ENCODE data around the gene C15orf61. TPM values are rescaled to one million over a fixed set of nuclear protein-coding genes. Genes with fewer than 3 reads are reported as not detected.

Gene C15orf61
- polyA plus RNA-seq, 1 experiment, result 2.3 TPM

DNA sequence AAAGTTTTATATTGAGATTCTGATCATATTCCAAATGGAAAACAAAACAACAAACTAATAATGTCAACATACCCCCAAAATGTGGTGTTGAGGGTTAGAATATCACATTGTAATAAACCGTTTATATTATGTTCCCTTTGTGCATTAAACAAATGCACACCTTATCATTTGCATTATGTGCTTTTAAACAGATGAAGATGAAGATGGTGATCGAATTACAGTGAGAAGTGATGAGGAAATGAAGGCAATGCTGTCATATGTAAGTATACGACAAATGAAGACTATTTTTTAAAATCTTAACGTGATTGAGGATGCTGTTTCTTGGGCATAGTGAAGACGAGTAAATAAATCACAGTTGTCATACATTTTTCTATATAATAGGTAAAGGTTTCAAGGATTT lies 42.2 kb downstream of the C15orf61 start:
- CTCF ChIA-PET, result no interaction called here
- POLR2A ChIA-PET, result no interaction called here

DNA sequence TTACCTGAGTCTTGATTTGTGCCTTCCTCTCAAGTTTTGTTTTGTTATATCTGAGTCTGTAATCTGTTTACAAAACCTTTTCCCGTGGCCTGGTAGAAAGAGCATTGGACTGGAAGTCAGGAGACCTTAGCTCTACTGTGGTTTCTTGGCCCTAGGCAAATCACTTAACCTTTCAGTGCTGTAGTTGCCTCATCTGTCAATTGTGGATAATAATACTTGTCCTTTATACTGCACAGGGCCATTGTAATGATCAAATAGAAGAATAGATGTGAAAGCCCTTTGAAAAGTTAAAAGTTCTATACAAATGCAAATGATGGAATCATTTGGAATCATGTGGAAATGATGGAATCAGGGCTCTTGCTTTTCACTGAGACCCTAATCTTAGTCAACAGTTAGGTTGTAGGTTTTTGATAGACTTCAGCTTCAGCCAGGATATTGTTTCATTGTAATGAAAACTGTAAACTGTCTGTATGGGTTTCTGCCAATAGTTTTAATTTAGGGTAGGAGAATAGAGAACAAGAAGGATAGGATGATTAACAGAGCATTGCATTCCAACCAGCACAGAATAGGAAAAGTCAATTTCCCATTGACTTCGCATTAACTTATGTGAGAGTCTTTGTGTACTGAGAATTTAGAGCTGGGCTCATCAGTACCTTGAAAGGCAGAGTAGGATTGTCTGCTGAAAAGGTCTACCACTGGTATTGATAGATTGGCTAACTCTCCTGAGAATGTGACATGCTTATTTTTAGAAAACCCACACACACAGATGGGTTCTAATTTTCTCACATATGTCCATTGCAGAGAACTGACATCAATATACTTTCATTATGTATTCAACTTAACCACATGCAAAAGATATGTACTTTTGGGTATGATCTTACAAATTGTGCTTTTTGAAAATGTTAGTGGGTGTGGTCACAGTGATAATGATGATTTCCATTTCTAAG lies 43.4 kb downstream of the C15orf61 start:
- DNase-seq (ENCODE audit: low read depth), result no peak
- Histone ChIP-seq H3K36me3 (ENCODE audit: control insufficient read depth, insufficient read depth, low read length) (no peaks in the 10 kb centered on the region), H3K27me3 (ENCODE audit: control insufficient read depth, insufficient read depth, low read length) (no peaks in the 10 kb centered on the region), H3K4me3 (ENCODE audit: low read depth, low read length) (no peak overlapping the region)
- ChIA-PET CTCF (interaction anchor here (0.6 to 0.7 kb wide), 2 partner anchors 242 to 330 kb away, joined by 3 read pairs; no protein-coding TSS in a partner anchor), POLR2A (no interaction called here)
- TF ChIP-seq, protein P1, sequence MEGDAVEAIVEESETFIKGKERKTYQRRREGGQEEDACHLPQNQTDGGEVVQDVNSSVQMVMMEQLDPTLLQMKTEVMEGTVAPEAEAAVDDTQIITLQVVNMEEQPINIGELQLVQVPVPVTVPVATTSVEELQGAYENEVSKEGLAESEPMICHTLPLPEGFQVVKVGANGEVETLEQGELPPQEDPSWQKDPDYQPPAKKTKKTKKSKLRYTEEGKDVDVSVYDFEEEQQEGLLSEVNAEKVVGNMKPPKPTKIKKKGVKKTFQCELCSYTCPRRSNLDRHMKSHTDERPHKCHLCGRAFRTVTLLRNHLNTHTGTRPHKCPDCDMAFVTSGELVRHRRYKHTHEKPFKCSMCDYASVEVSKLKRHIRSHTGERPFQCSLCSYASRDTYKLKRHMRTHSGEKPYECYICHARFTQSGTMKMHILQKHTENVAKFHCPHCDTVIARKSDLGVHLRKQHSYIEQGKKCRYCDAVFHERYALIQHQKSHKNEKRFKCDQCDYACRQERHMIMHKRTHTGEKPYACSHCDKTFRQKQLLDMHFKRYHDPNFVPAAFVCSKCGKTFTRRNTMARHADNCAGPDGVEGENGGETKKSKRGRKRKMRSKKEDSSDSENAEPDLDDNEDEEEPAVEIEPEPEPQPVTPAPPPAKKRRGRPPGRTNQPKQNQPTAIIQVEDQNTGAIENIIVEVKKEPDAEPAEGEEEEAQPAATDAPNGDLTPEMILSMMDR (IDR thresholded peaks at IDR 0.05; ENCODE audit: insufficient read depth, low read depth, low read length), result no peak

More for the DNA sequence above, 42.2 kb downstream of the C15orf61 start:
- no peaks in the 10 kb centered on the region for H3K27me3 ChIP-seq (ENCODE audit: control insufficient read depth, insufficient read depth, low read length)
- TF ChIP-seq, protein P1 (IDR thresholded peaks at IDR 0.05; ENCODE audit: insufficient read depth, low read depth, low read length), result no peak
- DNase-seq (ENCODE audit: low read depth), result no peak
- no peak overlapping the region for H3K4me3 ChIP-seq (ENCODE audit: low read depth, low read length)
- no peaks in the 10 kb centered on the region; the same call in 1 of the 2 replicates for H3K36me3 ChIP-seq (ENCODE audit: control insufficient read depth, insufficient read depth, low read length)

DNA sequence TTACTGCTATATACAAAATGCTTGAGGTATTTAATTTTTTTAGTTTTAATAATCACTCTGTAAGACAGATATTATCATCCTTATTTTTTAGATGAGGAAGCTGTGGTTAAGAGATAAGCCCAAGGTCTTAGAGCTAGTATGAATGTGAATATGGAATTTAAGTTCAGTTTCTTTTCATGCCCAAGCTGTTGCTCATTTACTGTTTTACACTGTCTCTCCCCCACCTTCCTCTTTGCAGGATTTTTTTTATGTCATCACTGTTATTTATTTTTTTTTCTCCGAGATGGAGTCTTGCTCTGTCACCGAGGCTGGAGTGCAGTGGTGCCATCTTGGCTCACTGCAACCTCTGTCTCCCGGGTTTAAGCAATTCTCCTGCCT lies 44.0 kb downstream of the C15orf61 start:
- DNase-seq (ENCODE audit: low read depth), result no peak
- Histone ChIP-seq H3K4me3 (ENCODE audit: low read depth, low read length) (no peak overlapping the region), H3K27me3 (ENCODE audit: control insufficient read depth, insufficient read depth, low read length) (no peaks in the 10 kb centered on the region), H3K36me3 (ENCODE audit: control insufficient read depth, insufficient read depth, low read length) (no peaks in the 10 kb centered on the region)
- ChIA-PET POLR2A (no interaction called here), CTCF (interaction anchor here (0.6 kb wide), 1 partner anchor 331 kb away, joined by 3 read pairs; no protein-coding TSS in a partner anchor)
- TF ChIP-seq, protein P1 (IDR thresholded peaks at IDR 0.05; ENCODE audit: insufficient read depth, low read depth, low read length), result no peak

DNA sequence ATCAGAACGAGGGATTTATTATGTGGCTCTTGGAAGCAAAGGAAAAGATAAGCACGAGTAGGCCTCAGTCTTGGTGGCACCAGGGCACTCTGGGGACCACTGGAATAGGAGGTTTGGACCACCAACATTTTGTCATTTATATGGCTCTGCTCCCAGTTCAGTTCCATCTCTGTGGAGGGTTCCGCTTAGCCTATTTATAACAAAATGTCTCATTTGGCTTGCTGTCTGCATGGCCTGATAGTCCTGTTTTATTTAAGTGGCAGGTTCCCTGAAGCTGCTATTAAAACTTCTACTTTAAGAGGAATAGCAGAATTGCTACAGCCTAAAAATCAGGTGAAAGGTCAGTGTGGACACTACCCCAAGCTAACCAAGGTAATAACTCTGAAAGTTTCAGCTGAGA lies 48.7 kb downstream of the C15orf61 start:
- H3K27me3 ChIP-seq (ENCODE audit: control insufficient read depth, insufficient read depth, low read length), result no peaks in the 10 kb centered on the region
- ChIA-PET CTCF (interaction anchor here (1.3 kb wide), 1 partner anchor 12 kb away, joined by 4 read pairs; no protein-coding TSS in a partner anchor), POLR2A (no interaction called here)
- no peak for DNase-seq (ENCODE audit: low read depth)
- TF ChIP-seq, protein P1 (IDR thresholded peaks at IDR 0.05; ENCODE audit: insufficient read depth, low read depth, low read length), result no peak
- H3K36me3 ChIP-seq (ENCODE audit: control insufficient read depth, insufficient read depth, low read length), result no peaks in the 10 kb centered on the region
- H3K4me3 ChIP-seq (ENCODE audit: low read depth, low read length), result no peak overlapping the region

DNA sequence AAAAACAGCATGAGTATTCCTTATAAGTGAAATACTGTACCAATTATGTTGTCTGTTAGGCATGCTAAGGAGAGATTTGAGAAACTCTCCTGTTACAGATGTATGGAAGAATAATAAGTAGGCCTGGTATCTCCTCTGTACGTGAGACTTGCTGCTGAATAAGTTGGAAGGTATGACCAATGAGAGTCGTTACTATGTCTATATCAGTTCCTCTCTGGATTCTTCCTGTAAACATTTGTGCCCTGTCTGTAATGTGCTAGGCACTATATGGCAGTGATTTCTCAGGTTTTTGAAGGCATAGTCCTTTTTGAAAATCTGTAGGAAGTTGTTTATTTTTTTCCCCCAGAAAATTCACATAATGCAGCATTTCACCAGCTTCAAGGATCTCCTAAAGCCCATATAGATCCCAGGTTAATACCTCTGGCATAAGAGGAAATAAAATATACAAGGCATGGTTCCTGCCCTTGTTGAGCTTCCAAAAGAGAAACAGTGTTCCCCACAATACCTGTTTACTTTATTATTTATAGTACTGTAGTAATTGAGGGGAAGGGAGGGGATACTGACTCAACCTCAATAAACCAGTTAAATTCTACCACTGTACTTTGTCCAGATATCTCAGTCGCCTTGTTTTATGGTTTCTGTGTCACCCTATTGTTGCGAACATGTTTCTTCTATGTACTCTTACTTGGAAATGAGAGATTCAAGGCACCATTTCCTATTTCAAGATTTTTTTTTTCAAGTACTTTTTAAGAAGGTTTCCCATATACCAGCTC lies 50.1 kb downstream of the C15orf61 start:
- no peak overlapping the region for H3K4me3 ChIP-seq (ENCODE audit: low read depth, low read length)
- no peaks in the 10 kb centered on the region for H3K36me3 ChIP-seq (ENCODE audit: control insufficient read depth, insufficient read depth, low read length)
- ChIA-PET CTCF (interaction anchor here (1.3 to 1.4 kb wide), 2 partner anchors 10 to 14 kb away, joined by 4 read pairs; no protein-coding TSS in a partner anchor), POLR2A (no interaction called here)
- TF ChIP-seq, protein P1 (IDR thresholded peaks at IDR 0.05; ENCODE audit: insufficient read depth, low read depth, low read length), result no peak
- DNase-seq (ENCODE audit: low read depth), result no peak
- no peaks in the 10 kb centered on the region for H3K27me3 ChIP-seq (ENCODE audit: control insufficient read depth, insufficient read depth, low read length)
